ENCODE measurements around the gene CDH13. TPM values are rescaled to one million over a fixed set of nuclear protein-coding genes. Genes with fewer than 3 reads are reported as not detected.

CDH13 gene
- total and polyA plus RNA-seq, 2 of the 8 experiments (the other 6 are each of a cell fraction or from before 2014, with no cell fraction given): 2.3 to 2.4 TPM

GRCh38 chr16:82684256-82684655 lies 57.5 kb downstream of the CDH13 start:
- ChIA-PET POLR2A (ENCODE audit: partially characterized antibody) (interaction anchor here (1.2 kb wide), 1 partner anchor 8 kb away, joined by 4 read pairs; no protein-coding TSS in a partner anchor), CTCF (ENCODE audit: partially characterized antibody) (interaction anchor here (0.7 to 2.2 kb wide), 5 partner anchors 9 to 683 kb away, joined by 3 to 11 read pairs (median 4); no protein-coding TSS in a partner anchor)
- 95% methylated on average over 2 of the region's 2 CpGs; no CpG with 5 or more reads in 1 of the 2 experiments for WGBS, 2 experiments (ENCODE audit: extremely low coverage in 1 of 2, insufficient coverage in 1 of 2, insufficient read length in 1 of 2, insufficient replicate concordance in 2 of 2, low coverage in 1 of 2, low lambda C conversion rate in 2 of 2, missing lambda C conversion rate in 1 of 2)
- Histone ChIP-seq H3K79me1 (ENCODE audit: low read depth, low read length) (no peaks in the 10 kb centered on the region; the same call in 1 of the 2 replicates), H3K56ac (replicated peaks; ENCODE audit: insufficient read length, low read depth, low read length) (no peak overlapping the region), H2BK15ac (ENCODE audit: low read length) (no peak overlapping the region), H3K18ac (ENCODE audit: extremely low read depth, low read length) (no peak overlapping the region), H4K5ac (ENCODE audit: insufficient read length, low read depth, low read length) (no peak overlapping the region), H3K36me3 (ENCODE audit: control insufficient read depth in 2 of 4, insufficient read depth in 4 of 4, low read length in 3 of 4) (no peaks in the 10 kb centered on the region), H3K9ac (replicated peaks in 1 of 4; ENCODE audit: extremely low read depth in 1 of 4, low read depth in 3 of 4, low read length in 3 of 4) (no peak overlapping the region), H3K23me2 (ENCODE audit: low read depth, low read length) (no peaks in the 10 kb centered on the region), H2BK5ac (ENCODE audit: low read depth, low read length) (no peak overlapping the region), H2BK120ac (replicated peaks; ENCODE audit: low read depth, low read length) (no peak overlapping the region), H2BK20ac (ENCODE audit: low read length) (no peak overlapping the region), H3K4me3 (ENCODE audit: extremely low read depth in 1 of 4, insufficient read depth in 2 of 4, low read depth in 3 of 4, low read length in 4 of 4) (no peak overlapping the region), H3K27me3 (replicated peaks in 1 of 4; ENCODE audit: control insufficient read depth in 3 of 4, extremely low read depth in 1 of 4, insufficient read depth in 3 of 4, low read length in 3 of 4) (no peaks in the 10 kb centered on the region), H2AFZ (ENCODE audit: low read length) (no peak overlapping the region), H3K23ac (ENCODE audit: insufficient read length) (no peak overlapping the region), H2BK12ac (ENCODE audit: low read depth, low read length) (no peak overlapping the region), H3K4me2 (ENCODE audit: insufficient read depth in 1 of 2, low read depth in 2 of 2, low read length in 2 of 2) (no peak overlapping the region), H3K4ac (replicated peaks; ENCODE audit: insufficient read length, low read depth, low read length) (no peak overlapping the region), H3K14ac (ENCODE audit: insufficient read length) (no peak overlapping the region), H4K91ac (replicated peaks; ENCODE audit: insufficient read length, low read length) (no peak overlapping the region), H3K27ac (ENCODE audit: low read depth, low read length) (no peak overlapping the region), H4K8ac (ENCODE audit: extremely low read depth, insufficient read depth, low read length) (no peak overlapping the region), H3K9me3 (ENCODE audit: insufficient read depth in 2 of 2, low read depth in 1 of 2, low read length in 1 of 2) (no peaks in the 10 kb centered on the region), H2AK5ac (ENCODE audit: low read depth, low read length) (no peak overlapping the region), H3K79me2 (ENCODE audit: control insufficient read depth in 1 of 2, insufficient read depth in 2 of 2, low read length in 2 of 2) (no peaks in the 10 kb centered on the region), H4K20me1 (replicated peaks in 1 of 2; ENCODE audit: control insufficient read depth in 1 of 2, insufficient read depth in 2 of 2, low read length in 2 of 2) (no peaks in the 10 kb centered on the region), H3K4me1 (replicated peaks in 1 of 4; ENCODE audit: control insufficient read depth in 3 of 4, insufficient read depth in 4 of 4, low read length in 3 of 4) (no peaks in the 10 kb centered on the region)
- FAIRE-seq (no peak), DNase-seq (ENCODE audit: low read depth in 1 of 2, low spot score in 2 of 2) (no peak)
- TF ChIP-seq CEBPB (IDR thresholded peaks at IDR 0.05; ENCODE audit: low read depth, low read length) (no peak), BCL11A (IDR thresholded peaks at IDR 0.05; ENCODE audit: low read depth in 2 of 2, low read length in 2 of 2) (no peak), KDM1A (IDR thresholded peaks at IDR 0.05; ENCODE audit: borderline replicate concordance, low read length) (no peak), CTBP2 (IDR thresholded peaks at IDR 0.05; ENCODE audit: borderline replicate concordance, insufficient read depth, insufficient read length, low read length) (no peak), HDAC6 (IDR thresholded peaks at IDR 0.05; ENCODE audit: low read depth, low read length) (no peak), JUN (IDR thresholded peaks at IDR 0.05; ENCODE audit: low read depth, low read length) (no peak), POU5F1 (IDR thresholded peaks at IDR 0.05; ENCODE audit: low read depth, low read length) (no peak), FOSL1 (IDR thresholded peaks at IDR 0.05; ENCODE audit: insufficient read depth, low read depth, low read length) (no peak), EGR1 (IDR thresholded peaks at IDR 0.05; ENCODE audit: borderline replicate concordance, low read depth, low read length) (no peak), ATF2 (IDR thresholded peaks at IDR 0.05; ENCODE audit: low read length) (no peak)
- TF ChIP-seq, protein P1, sequence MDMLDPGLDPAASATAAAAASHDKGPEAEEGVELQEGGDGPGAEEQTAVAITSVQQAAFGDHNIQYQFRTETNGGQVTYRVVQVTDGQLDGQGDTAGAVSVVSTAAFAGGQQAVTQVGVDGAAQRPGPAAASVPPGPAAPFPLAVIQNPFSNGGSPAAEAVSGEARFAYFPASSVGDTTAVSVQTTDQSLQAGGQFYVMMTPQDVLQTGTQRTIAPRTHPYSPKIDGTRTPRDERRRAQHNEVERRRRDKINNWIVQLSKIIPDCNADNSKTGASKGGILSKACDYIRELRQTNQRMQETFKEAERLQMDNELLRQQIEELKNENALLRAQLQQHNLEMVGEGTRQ (IDR thresholded peaks at IDR 0.05; ENCODE audit: low read length): no peak
